Natural killer cell treated with Interleukin-12 subunit alpha and Interleukin-12 subunit beta and Interleukin-15 and Interleukin-18, amount 100 ng/mL, for 72 hours (primary cell): Measurements from ENCODE around the gene GNAS-AS1. TPM values are rescaled to one million over a fixed set of nuclear protein-coding genes. Genes with fewer than 3 reads are reported as not detected.
A peak's percentile ranks its signal among the peaks of the same experiment; 100 is the strongest.
"Not testable (repeated sequence)": the region's sequence is repeated elsewhere in the genome, so short reads cannot be mapped to it uniquely, and the experiment has no call there.

Source experiments
- ATAC-seq, 2 donors: fragments of 150-1000 bp; cut with Tn5 transposase in 1 of 2; sonication (Bioruptor Pico), chemical (Tn5 transposase) in 1 of 2; 2 replicates each; pipeline ENCODE4 v1.10.0; 2021
- DNase-seq: peaks from one replicate; pipeline ENCODE4 v3.0.0; 2022; ENCODE audit warnings: low spot score
- H3K27ac Mint-ChIP-seq, 2 donors: 1 replicate in 1 of 2; 2 replicates in 1 of 2; pipeline ENCODE4 v1.8.0; 2022; ENCODE audit warnings: mixed read lengths in 2 of 2, mild to moderate bottlenecking in 1 of 2, moderate library complexity in 1 of 2
- H3K27me3 Mint-ChIP-seq, 2 donors: 1 replicate in 1 of 2; 2 replicates in 1 of 2; pipeline ENCODE4 v1.8.0; 2022; ENCODE audit warnings: mixed read lengths in 2 of 2
- H3K36me3 Mint-ChIP-seq: one replicate; pipeline ENCODE4 v1.8.0; 2022; ENCODE audit warnings: mixed read lengths
- H3K4me1 Mint-ChIP-seq, 2 donors: 1 replicate in 1 of 2; 2 replicates in 1 of 2; pipeline ENCODE4 v1.8.0; 2022; ENCODE audit warnings: low read depth in 2 of 2, mixed read lengths in 2 of 2, mild to moderate bottlenecking in 1 of 2
- H3K4me3 Mint-ChIP-seq: one replicate; pipeline ENCODE4 v1.8.0; 2022; ENCODE audit warnings: mixed read lengths
- H3K9me3 Mint-ChIP-seq: 2 replicates; pipeline ENCODE4 v1.8.0; 2022; ENCODE audit warnings: mixed read lengths
- total RNA-seq, 2 donors: library from RNA; stranded (reverse); gene quantifications; one replicate each; pipeline ENCODE4 v1.2.3, GENCODE V29; 2022

Gene GNAS-AS1
- total RNA-seq, 2 donors from 2014 or later, result 0.29 to 4.7 TPM

GRCh38 chr20:58841539-58842264 is 9.0 kb downstream of the GNAS-AS1 start:
- H3K36me3 Mint-ChIP-seq, result no peaks in the 10 kb centered on the region
- no peak overlapping the region for H3K27ac Mint-ChIP-seq
- peaks cover 18 to 40% of the 10 kb centered on the region in 2 donors for H3K27me3 Mint-ChIP-seq
- peaks cover 0 to 10% of the 10 kb centered on the region in 2 donors for H3K4me1 Mint-ChIP-seq
- ATAC-seq (no peak), DNase-seq (no peak)
- no peaks in the 10 kb centered on the region for H3K9me3 Mint-ChIP-seq
- H3K4me3 Mint-ChIP-seq, result no peak overlapping the region

GRCh38 chr20:58840816-58841538 is 9.7 kb downstream of the GNAS-AS1 start:
- Mint-ChIP-seq H3K4me3 (no peak overlapping the region), H3K36me3 (no peaks in the 10 kb centered on the region), H3K27ac (no peak overlapping the region), H3K4me1 (peaks cover 0 to 10% of the 10 kb centered on the region in 2 donors), H3K27me3 (peaks cover 15 to 41% of the 10 kb centered on the region in 2 donors), H3K9me3 (no peaks in the 10 kb centered on the region)
- ATAC-seq, result no peak
- no peak for DNase-seq

GRCh38 chr20:58839991-58840747 is 10.5 kb downstream of the GNAS-AS1 start:
- H3K4me1 Mint-ChIP-seq, result peaks cover 0 to 10% of the 10 kb centered on the region in 2 donors
- no peak overlapping the region for H3K4me3 Mint-ChIP-seq
- DNase-seq, result no peak
- H3K36me3 Mint-ChIP-seq, result no peaks in the 10 kb centered on the region
- peak in 1 of 2 donors; percentile 18 for ATAC-seq
- no peaks in the 10 kb centered on the region for H3K9me3 Mint-ChIP-seq
- peaks cover 9 to 36% of the 10 kb centered on the region in 2 donors for H3K27me3 Mint-ChIP-seq
- no peak overlapping the region for H3K27ac Mint-ChIP-seq

- no peak for DNase-seq
- peak; percentile 20 to 24 for ATAC-seq
- Mint-ChIP-seq H3K27me3 (peaks cover 6 to 32% of the 10 kb centered on the region in 2 donors), H3K36me3 (no peaks in the 10 kb centered on the region), H3K4me3 (no peak overlapping the region), H3K4me1 (peaks cover 0 to 10% of the 10 kb centered on the region in 2 donors), H3K27ac (no peak overlapping the region), H3K9me3 (no peaks in the 10 kb centered on the region)
These were observed 11.2 kb downstream of the GNAS-AS1 start for GRCh38 chr20:58839474-58839874.

- ATAC-seq, result no peak
These were observed 12.5 kb downstream of the GNAS-AS1 start for GRCh38 chr20:58838174-58838573.

GRCh38 chr20:58837717-58838116 is 13.0 kb downstream of the GNAS-AS1 start:
- peaks cover 3 to 14% of the 10 kb centered on the region in 2 donors for H3K4me1 Mint-ChIP-seq
- no peak overlapping the region for H3K4me3 Mint-ChIP-seq
- H3K27ac Mint-ChIP-seq, result no peak overlapping the region
- ATAC-seq (peak; percentile 36 to 61), DNase-seq (no peak)
- H3K36me3 Mint-ChIP-seq, result no peaks in the 10 kb centered on the region
- peaks cover 12 to 30% of the 10 kb centered on the region in 2 donors for H3K27me3 Mint-ChIP-seq
- no peaks in the 10 kb centered on the region for H3K9me3 Mint-ChIP-seq

More at GRCh38 chr20:58838174-58838573, 12.5 kb downstream of the GNAS-AS1 start:
- Mint-ChIP-seq H3K27ac (no peak overlapping the region), H3K4me1 (peaks cover 0 to 10% of the 10 kb centered on the region in 2 donors), H3K4me3 (no peak overlapping the region), H3K27me3 (peaks cover 10 to 30% of the 10 kb centered on the region in 2 donors), H3K9me3 (no peaks in the 10 kb centered on the region), H3K36me3 (no peaks in the 10 kb centered on the region)
- no peak for DNase-seq

GRCh38 chr20:58836616-58837204 is 14.0 kb downstream of the GNAS-AS1 start:
- Mint-ChIP-seq H3K9me3 (no peaks in the 10 kb centered on the region), H3K27me3 (peaks cover 18 to 30% of the 10 kb centered on the region in 2 donors), H3K36me3 (no peaks in the 10 kb centered on the region), H3K4me3 (no peak overlapping the region), H3K4me1 (peaks cover 13 to 17% of the 10 kb centered on the region in 2 donors), H3K27ac (no peak overlapping the region)
- DNase-seq (no peak), ATAC-seq (no peak)

GRCh38 chr20:58835231-58835630 is 15.5 kb downstream of the GNAS-AS1 start:
- Mint-ChIP-seq H3K36me3 (no peaks in the 10 kb centered on the region), H3K27ac (no peak overlapping the region), H3K27me3 (peaks cover 18 to 23% of the 10 kb centered on the region in 2 donors), H3K4me3 (no peak overlapping the region), H3K4me1 (peaks cover 14 to 22% of the 10 kb centered on the region in 2 donors), H3K9me3 (peaks cover 4% of the 10 kb centered on the region)
- ATAC-seq, result no peak
- DNase-seq, result no peak

- Mint-ChIP-seq H3K4me1 (peaks cover 14 to 22% of the 10 kb centered on the region in 2 donors), H3K27me3 (peaks cover 20 to 25% of the 10 kb centered on the region in 2 donors), H3K9me3 (peaks cover 6% of the 10 kb centered on the region), H3K36me3 (no peaks in the 10 kb centered on the region), H3K4me3 (no peak overlapping the region), H3K27ac (no peak overlapping the region)
- no peak for DNase-seq
- no peak for ATAC-seq
These were observed 16.8 kb downstream of the GNAS-AS1 start for GRCh38 chr20:58833921-58834320.

GRCh38 chr20:58832457-58832856 is 18.2 kb downstream of the GNAS-AS1 start:
- H3K4me1 Mint-ChIP-seq, result peaks cover 14 to 16% of the 10 kb centered on the region in 2 donors
- DNase-seq, result no peak
- peaks cover 6% of the 10 kb centered on the region for H3K9me3 Mint-ChIP-seq
- ATAC-seq, result peak; percentile 72 to 75
- H3K4me3 Mint-ChIP-seq, result peak overlapping the region; percentile 53
- no peaks in the 10 kb centered on the region for H3K36me3 Mint-ChIP-seq
- H3K27ac Mint-ChIP-seq, result peak overlapping the region in 1 of 2 donors; percentile 24
- peaks cover 17 to 27% of the 10 kb centered on the region in 2 donors for H3K27me3 Mint-ChIP-seq

GRCh38 chr20:58829531-58829941 is 21.2 kb downstream of the GNAS-AS1 start:
- DNase-seq (no peak), ATAC-seq (no peak)
- no peaks in the 10 kb centered on the region for H3K36me3 Mint-ChIP-seq
- H3K27ac Mint-ChIP-seq, result no peak overlapping the region
- peaks cover 19 to 27% of the 10 kb centered on the region in 2 donors for H3K27me3 Mint-ChIP-seq
- peaks cover 6% of the 10 kb centered on the region for H3K9me3 Mint-ChIP-seq
- H3K4me1 Mint-ChIP-seq, result peaks cover 12 to 14% of the 10 kb centered on the region in 2 donors
- H3K4me3 Mint-ChIP-seq, result no peak overlapping the region

GRCh38 chr20:58828804-58829203 is 21.9 kb downstream of the GNAS-AS1 start:
- Mint-ChIP-seq H3K4me1 (peaks cover 12 to 14% of the 10 kb centered on the region in 2 donors), H3K27me3 (peaks cover 13 to 23% of the 10 kb centered on the region in 2 donors)
- H3K9me3 Mint-ChIP-seq, DNase-seq, H3K27ac Mint-ChIP-seq, ATAC-seq, H3K36me3 Mint-ChIP-seq, H3K4me3 Mint-ChIP-seq: not testable (repeated sequence)

GRCh38 chr20:58828136-58828535 is 22.6 kb downstream of the GNAS-AS1 start:
- no peak overlapping the region for H3K4me3 Mint-ChIP-seq
- H3K36me3 Mint-ChIP-seq, result no peaks in the 10 kb centered on the region
- H3K9me3 Mint-ChIP-seq, result peaks cover 6% of the 10 kb centered on the region
- no peak overlapping the region for H3K27ac Mint-ChIP-seq
- no peak for ATAC-seq
- no peak for DNase-seq
- H3K27me3 Mint-ChIP-seq, result peaks cover 8 to 16% of the 10 kb centered on the region in 2 donors
- peaks cover 12 to 14% of the 10 kb centered on the region in 2 donors for H3K4me1 Mint-ChIP-seq
